Activated CD4-positive, alpha-beta T cell treated with anti-CD3 and anti-CD28 coated beads, Interleukin-2, Interleukin-6, amounts not matched to agents 100 ng/mL and 50 ng/mL, durations not matched to agents 16 hours and 8 hours (primary cell): ENCODE results near the gene S1PR5.

ENCODE experiments used
- DNase-seq: peaks from one replicate; pipeline ENCODE4 v3.0.0-alpha.2; 2020

Gene S1PR5

DNA sequence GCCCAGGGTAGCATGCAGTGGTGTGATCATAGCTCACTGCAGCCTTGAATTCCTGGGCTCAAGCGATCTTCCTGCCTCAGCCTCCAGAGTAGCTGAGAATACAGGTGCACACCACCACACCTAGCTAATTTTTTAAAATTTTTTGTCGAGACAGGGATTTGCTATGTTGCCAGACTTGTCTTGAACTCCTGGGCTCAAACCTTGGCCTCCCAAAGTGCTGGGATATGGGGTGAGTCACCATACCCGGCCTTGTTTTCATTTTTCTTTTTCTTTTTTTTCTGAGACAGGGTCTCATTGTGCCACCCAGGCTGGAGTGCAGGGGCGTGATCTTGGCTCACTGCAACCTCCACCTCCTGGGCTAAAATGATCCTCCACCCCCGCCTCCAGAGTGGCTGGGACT, 52.8 kb downstream of the S1PR5 start:
- no peak for DNase-seq
